Activated CD8-positive, alpha-beta T cell treated with anti-CD3 and anti-CD28 coated beads for 36 hours (primary cell): ENCODE results near the gene CAMK1D. TPM values are rescaled to one million over a fixed set of nuclear protein-coding genes. Genes with fewer than 3 reads are reported as not detected.

Source experiments
- ATAC-seq: fragments of 200-7000 bp; cut with Tn5 transposase; one replicate; pipeline ENCODE4 v1.10.0; 2021; ENCODE audit warnings: mild to moderate bottlenecking, moderate library complexity
- CTCF ChIA-PET: fragments of 350-600 bp; sonication (Branson Sonifier 250); formaldehyde crosslinking; loops from one replicate; lab custom pipeline; 2021; ENCODE audit warnings: antibody characterized with exemption; lab: Charles Lee
- POLR2A ChIA-PET: fragments of 350-600 bp; sonication (Branson Sonifier 250); formaldehyde crosslinking; loops from one replicate; lab custom pipeline; 2021; ENCODE audit warnings: antibody characterized with exemption; lab: Charles Lee
- DNase-seq: peaks from one replicate; pipeline ENCODE4 v3.0.0-alpha.2; 2020
- H3K27ac Mint-ChIP-seq: one replicate; pipeline ENCODE4 v1.8.0; 2021; ENCODE audit warnings: mild to moderate bottlenecking, mixed read lengths
- H3K27me3 Mint-ChIP-seq: one replicate; pipeline ENCODE4 v1.8.0; 2021; ENCODE audit warnings: mixed read lengths
- H3K36me3 Mint-ChIP-seq: one replicate; pipeline ENCODE4 v1.8.0; 2021; ENCODE audit warnings: low read depth, mixed read lengths
- H3K4me1 Mint-ChIP-seq: one replicate; pipeline ENCODE4 v1.8.0; 2021; ENCODE audit warnings: low read depth, mixed read lengths
- H3K4me3 Mint-ChIP-seq: one replicate; pipeline ENCODE4 v1.8.0; 2021; ENCODE audit warnings: mild to moderate bottlenecking, moderate library complexity, mixed read lengths
- H3K9me3 Mint-ChIP-seq: one replicate; pipeline ENCODE4 v1.8.0; 2021; ENCODE audit warnings: mixed read lengths
- CTCF ChIP-seq: fragments of 200-600 bp; IDR thresholded peaks from one replicate; pipeline ENCODE4 v1.8.0; 2022; ENCODE audit warnings: antibody characterized with exemption, mild to moderate bottlenecking
- intact Hi-C: fragments of 100-400 bp; cut with micrococcal nuclease; formaldehyde crosslinking; loops from one replicate; pipeline ENCODE4 v1.10.0; 2022
- total RNA-seq, 2 experiments: library from RNA; stranded (reverse); gene quantifications; one replicate each; pipeline ENCODE4 v1.2.3, GENCODE V29; 2021

The CAMK1D gene
- total RNA-seq, 2 experiments from 2014 or later, result 13.8 TPM

GRCh38 chr10:12707461-12708185 lies 358.3 kb downstream of the CAMK1D start:
- Mint-ChIP-seq H3K36me3 (no peaks in the 10 kb centered on the region), H3K27me3 (no peaks in the 10 kb centered on the region), H3K9me3 (no peaks in the 10 kb centered on the region), H3K4me3 (no peak overlapping the region), H3K4me1 (peaks cover 74% of the 10 kb centered on the region), H3K27ac (peak overlapping the region; percentile 67)
- peak; percentile 26 for ATAC-seq
- POLR2A ChIA-PET, result no interaction called here
- peak; percentile 45 for TF ChIP-seq CTCF
- peak; percentile 68 for DNase-seq
- CTCF ChIA-PET, result interaction anchor here (0.6 to 5.6 kb wide), 16 partner anchors 11 to 538 kb away, joined by 3 to 26 read pairs (median 3); no protein-coding TSS in a partner anchor
- intact Hi-C loops, result no loop called here

GRCh38 chr10:12709000-12709401 lies 359.7 kb downstream of the CAMK1D start:
- no peak for TF ChIP-seq CTCF
- POLR2A ChIA-PET, result interaction anchor here (1.2 kb wide), 1 partner anchor 9 kb away, joined by 4 read pairs; no protein-coding TSS in a partner anchor
- H3K27me3 Mint-ChIP-seq, result no peaks in the 10 kb centered on the region
- peaks cover 66% of the 10 kb centered on the region for H3K4me1 Mint-ChIP-seq
- no peaks in the 10 kb centered on the region for H3K9me3 Mint-ChIP-seq
- no peaks in the 10 kb centered on the region for H3K36me3 Mint-ChIP-seq
- CTCF ChIA-PET, result interaction anchor here (0.6 to 5.6 kb wide), 12 partner anchors 9 to 513 kb away, joined by 3 to 29 read pairs (median 10); partner anchors contain the start of genes CDC123 and NUDT5
- ATAC-seq (no peak), DNase-seq (peak; percentile 11)
- H3K27ac Mint-ChIP-seq, result peak overlapping the region; percentile 84
- no peak overlapping the region for H3K4me3 Mint-ChIP-seq
- intact Hi-C loops, result no loop called here

GRCh38 chr10:12709521-12709963 lies 360.2 kb downstream of the CAMK1D start:
- ATAC-seq (no peak), DNase-seq (no peak)
- Mint-ChIP-seq H3K9me3 (no peaks in the 10 kb centered on the region), H3K4me1 (peaks cover 61% of the 10 kb centered on the region), H3K4me3 (no peak overlapping the region), H3K27ac (peak overlapping the region; percentile 84), H3K36me3 (no peaks in the 10 kb centered on the region), H3K27me3 (no peaks in the 10 kb centered on the region)
- POLR2A ChIA-PET, result interaction anchor here (0.7 to 1.2 kb wide), 2 partner anchors 10 to 107 kb away, joined by 3 to 4 read pairs; no protein-coding TSS in a partner anchor
- CTCF ChIA-PET, result interaction anchor here (0.9 to 5.6 kb wide), 10 partner anchors 10 to 514 kb away, joined by 3 to 29 read pairs (median 10); partner anchors contain the start of genes CDC123 and NUDT5
- intact Hi-C loops, result no loop called here
- TF ChIP-seq CTCF, result no peak

- TF ChIP-seq CTCF, result no peak
- no peak for DNase-seq
- peaks cover 59% of the 10 kb centered on the region for H3K4me1 Mint-ChIP-seq
- H3K9me3 Mint-ChIP-seq, result no peaks in the 10 kb centered on the region
- intact Hi-C loops, result loop anchor here (5.0 to 10.0 kb wide), 2 partner anchors 365 to 448 kb away; no protein-coding TSS in a partner anchor
- H3K27me3 Mint-ChIP-seq, result no peaks in the 10 kb centered on the region
- no peak for ATAC-seq
- peak overlapping the region; percentile 84 for H3K27ac Mint-ChIP-seq
- CTCF ChIA-PET, result interaction anchor here (0.6 to 5.6 kb wide), 25 partner anchors 8 to 514 kb away, joined by 3 to 29 read pairs (median 5); partner anchors contain the start of genes CDC123, NUDT5 and OPTN
- no peaks in the 10 kb centered on the region for H3K36me3 Mint-ChIP-seq
- POLR2A ChIA-PET, result interaction anchor here (0.7 to 1.2 kb wide), 4 partner anchors 10 to 108 kb away, joined by 3 to 4 read pairs (median 4); no protein-coding TSS in a partner anchor
- H3K4me3 Mint-ChIP-seq, result no peak overlapping the region
Observed at GRCh38 chr10:12710157-12710556, 360.8 kb downstream of the CAMK1D start.
